Stimulated activated effector memory CD8-positive, alpha-beta T cell treated with anti-CD3 and anti-CD28 coated beads, Interleukin-12 subunit alpha, Interleukin-12 subunit beta, amount 100 ng/mL, for 72 hours (primary cell): ENCODE results near the gene SLC4A1.
"Not testable (repeated sequence)": the region's sequence is repeated elsewhere in the genome, so short reads cannot be mapped to it uniquely, and the experiment has no call there.

Experiments used
- ATAC-seq: fragments of 150-1000 bp; cut with Tn5 transposase; 2 replicates; pipeline ENCODE4 v1.10.0; 2021
- DNase-seq, 2 donors: peaks; one replicate each; pipeline ENCODE4 v3.0.0; 2021 to 2022; ENCODE audit warnings: low spot score in 2 of 2
- H3K27ac Mint-ChIP-seq: one replicate; pipeline ENCODE4 v1.8.0; 2022; ENCODE audit warnings: mild to moderate bottlenecking, mixed read lengths
- H3K36me3 Mint-ChIP-seq: one replicate; pipeline ENCODE4 v1.8.0; 2022; ENCODE audit warnings: mild to moderate bottlenecking, mixed read lengths
- H3K4me1 Mint-ChIP-seq: one replicate; pipeline ENCODE4 v1.8.0; 2022; ENCODE audit warnings: mixed read lengths
- H3K4me3 Mint-ChIP-seq: one replicate; pipeline ENCODE4 v1.8.0; 2022; ENCODE audit warnings: mild to moderate bottlenecking, mixed read lengths
- H3K9me3 Mint-ChIP-seq: one replicate; pipeline ENCODE4 v1.8.0; 2022; ENCODE audit warnings: mixed read lengths

SLC4A1 gene

DNA sequence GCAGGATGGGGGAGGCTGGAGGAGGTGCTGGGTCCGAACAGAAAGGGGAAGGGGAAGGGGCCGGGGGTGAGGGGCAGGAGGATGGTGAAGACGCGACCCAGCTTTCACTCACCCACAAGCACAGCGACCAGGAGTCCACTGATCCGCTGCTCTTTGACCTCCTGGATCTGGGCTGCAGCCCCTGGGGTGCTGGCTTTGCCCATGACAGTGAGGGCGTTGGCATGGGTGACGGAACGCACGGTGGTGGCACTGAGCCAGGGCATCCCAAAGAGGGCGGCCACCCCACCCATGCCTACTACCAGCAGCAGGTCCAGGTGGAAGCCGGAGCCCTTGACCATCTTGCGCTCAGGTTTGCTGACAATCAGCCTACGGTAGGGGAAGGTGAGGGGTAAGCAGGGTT is 14.9 kb downstream of the SLC4A1 start:
- no peak overlapping the region for H3K4me3 Mint-ChIP-seq
- H3K36me3 Mint-ChIP-seq = no peaks in the 10 kb centered on the region
- no peaks in the 10 kb centered on the region for H3K9me3 Mint-ChIP-seq
- peaks cover 2% of the 10 kb centered on the region for H3K4me1 Mint-ChIP-seq
- DNase-seq = no peak
- no peak overlapping the region for H3K27ac Mint-ChIP-seq
- no peak for ATAC-seq

DNA sequence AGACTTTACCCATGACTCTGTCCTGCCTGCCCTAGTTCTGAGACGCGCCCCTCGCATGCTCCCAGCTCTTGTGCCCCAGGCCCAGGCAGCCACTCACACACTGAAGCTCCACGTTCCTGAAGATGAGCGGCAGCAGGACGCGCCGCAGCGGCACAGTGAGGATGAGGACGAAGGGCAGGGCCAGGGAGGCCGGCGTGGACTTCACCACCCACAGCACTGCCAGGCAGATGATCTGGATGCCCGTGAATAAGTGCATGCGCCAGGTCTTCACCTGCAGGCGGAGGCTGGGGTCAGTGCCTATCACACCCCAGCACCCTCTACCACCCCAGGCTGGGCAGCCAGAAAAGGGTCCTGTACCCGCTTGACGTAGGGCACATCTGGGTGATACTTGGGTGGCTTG is 16.9 kb downstream of the SLC4A1 start:
- ATAC-seq (no peak), DNase-seq (no peak)
- peak overlapping the region; percentile 35 for H3K27ac Mint-ChIP-seq
- no peaks in the 10 kb centered on the region for H3K9me3 Mint-ChIP-seq
- H3K4me3 Mint-ChIP-seq = no peak overlapping the region
- peaks cover 21% of the 10 kb centered on the region for H3K4me1 Mint-ChIP-seq
- H3K36me3 Mint-ChIP-seq = peaks cover 8% of the 10 kb centered on the region

DNA sequence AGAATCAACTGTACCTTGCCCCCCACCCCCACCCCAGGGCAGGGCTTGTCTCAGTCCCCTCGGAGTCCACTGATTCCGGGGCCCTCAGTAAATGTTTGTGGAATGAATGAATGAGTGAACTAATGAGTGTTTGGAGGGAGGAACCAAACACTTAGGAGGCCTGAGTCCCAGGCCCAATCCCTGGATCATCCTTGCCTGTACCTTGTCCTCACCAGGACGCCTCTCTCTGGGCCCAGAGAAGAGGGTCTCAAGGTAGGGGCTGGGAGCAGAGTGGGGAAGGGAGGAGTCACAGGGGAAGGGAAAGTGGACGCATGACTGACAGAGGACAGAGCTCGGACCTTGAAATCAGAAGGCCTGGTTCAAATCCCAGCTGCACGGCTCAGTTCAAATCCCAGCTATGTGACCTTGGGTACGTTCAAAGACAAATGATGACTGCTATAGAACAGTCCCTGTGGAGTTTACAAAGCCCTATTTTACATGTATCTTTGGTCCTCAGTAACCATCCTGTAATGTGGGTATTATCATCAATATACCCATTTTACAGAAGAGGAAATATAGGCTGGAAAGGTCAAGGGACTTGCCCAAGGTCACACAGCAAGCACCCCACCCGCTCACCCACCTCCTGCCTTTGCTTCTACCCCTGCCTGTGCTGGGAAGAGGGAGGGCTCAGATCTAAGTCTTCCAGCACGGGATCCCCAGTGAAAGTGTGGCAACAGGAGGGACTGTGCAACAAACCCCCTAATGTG is 18.3 kb downstream of the SLC4A1 start:
- DNase-seq (no peak), ATAC-seq (no peak)
- Mint-ChIP-seq H3K4me3 (no peak overlapping the region), H3K9me3 (no peaks in the 10 kb centered on the region), H3K4me1 (peaks cover 29% of the 10 kb centered on the region), H3K27ac (peak overlapping the region; percentile 35), H3K36me3 (peaks cover 8% of the 10 kb centered on the region)

DNA sequence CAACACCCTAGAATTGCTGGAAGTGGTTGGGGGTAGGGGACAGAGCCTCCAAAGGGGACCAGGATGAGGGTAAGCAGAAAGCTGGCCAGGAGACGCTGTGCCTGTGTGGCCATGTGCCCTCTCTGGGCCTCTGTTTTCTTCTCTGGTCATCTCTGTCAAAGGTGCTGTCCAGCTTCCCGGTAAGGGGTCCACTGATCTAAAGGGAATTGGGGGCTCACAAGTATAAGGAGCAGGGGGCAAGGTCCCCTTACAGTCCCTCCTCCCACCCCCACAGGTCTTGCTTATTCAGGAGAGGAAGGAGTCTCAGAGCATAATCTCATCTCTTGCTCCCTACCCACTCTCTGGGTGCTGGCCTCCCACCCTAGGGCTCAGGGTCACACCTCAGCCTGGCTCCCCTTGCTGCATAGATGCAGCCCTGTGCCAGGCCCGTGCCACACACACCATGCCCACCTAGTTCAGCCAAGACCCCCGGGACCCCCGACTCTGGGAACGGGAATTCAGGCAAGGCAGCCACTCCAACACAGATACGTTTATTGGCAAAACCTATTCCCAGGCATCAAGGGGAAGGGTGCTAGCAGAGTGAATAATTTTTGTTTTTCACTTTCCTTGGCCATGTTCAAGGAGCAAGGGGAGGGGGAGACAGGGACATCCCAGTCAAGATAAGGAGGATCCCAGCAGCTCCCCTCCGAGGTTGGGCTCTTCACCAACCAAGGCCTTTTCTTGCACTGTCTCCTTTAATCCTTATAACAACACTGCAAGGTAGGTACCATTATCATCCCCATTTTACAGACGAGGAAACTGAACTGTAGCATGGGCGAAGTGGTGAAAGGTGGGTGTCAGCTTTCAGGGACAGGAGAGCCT is 19.8 kb downstream of the SLC4A1 start:
- Mint-ChIP-seq H3K4me1 (peaks cover 29% of the 10 kb centered on the region), H3K4me3 (no peak overlapping the region), H3K27ac (peak overlapping the region; percentile 89), H3K36me3 (peaks cover 8% of the 10 kb centered on the region), H3K9me3 (no peaks in the 10 kb centered on the region)
- no peak for DNase-seq
- ATAC-seq = no peak

- no peak for DNase-seq
- Mint-ChIP-seq H3K9me3 (no peaks in the 10 kb centered on the region), H3K27ac (peak overlapping the region; percentile 89), H3K4me1 (peaks cover 29% of the 10 kb centered on the region), H3K36me3 (peaks cover 8% of the 10 kb centered on the region), H3K4me3 (no peak overlapping the region)
- no peak for ATAC-seq
Measured at GRCh38 chr17:44247440-44247841, 20.5 kb downstream of the SLC4A1 start.

DNA sequence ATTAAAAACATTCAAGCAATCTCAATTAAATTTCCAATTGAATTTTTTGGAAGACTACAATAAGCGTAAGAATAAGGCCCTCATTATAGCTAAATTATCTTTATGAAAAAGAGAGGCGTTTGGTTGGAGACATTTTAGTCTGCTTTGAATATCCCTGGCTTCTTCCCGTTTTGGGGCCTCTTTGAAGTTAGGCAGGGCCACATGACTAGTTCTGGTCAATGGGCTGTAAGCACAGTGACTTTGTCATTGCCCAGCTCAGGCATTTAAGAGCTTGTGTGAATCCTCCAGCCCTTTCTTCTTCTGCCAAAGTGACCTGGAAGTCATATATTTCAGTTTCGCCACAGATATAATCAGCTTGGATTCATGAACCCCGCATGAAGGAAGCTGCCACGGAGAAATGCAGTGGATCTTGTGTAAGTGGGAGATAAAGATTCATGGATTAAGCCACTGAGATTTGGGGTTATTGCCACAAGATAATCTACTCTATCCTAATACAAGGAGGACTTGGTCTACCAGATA is 26.8 kb downstream of the SLC4A1 start:
- H3K27ac Mint-ChIP-seq = no peak overlapping the region
- H3K4me1 Mint-ChIP-seq = peaks cover 16% of the 10 kb centered on the region
- ATAC-seq (no peak), DNase-seq (no peak)
- H3K36me3 Mint-ChIP-seq = peaks cover 1% of the 10 kb centered on the region
- no peaks in the 10 kb centered on the region for H3K9me3 Mint-ChIP-seq
- no peak overlapping the region for H3K4me3 Mint-ChIP-seq

DNA sequence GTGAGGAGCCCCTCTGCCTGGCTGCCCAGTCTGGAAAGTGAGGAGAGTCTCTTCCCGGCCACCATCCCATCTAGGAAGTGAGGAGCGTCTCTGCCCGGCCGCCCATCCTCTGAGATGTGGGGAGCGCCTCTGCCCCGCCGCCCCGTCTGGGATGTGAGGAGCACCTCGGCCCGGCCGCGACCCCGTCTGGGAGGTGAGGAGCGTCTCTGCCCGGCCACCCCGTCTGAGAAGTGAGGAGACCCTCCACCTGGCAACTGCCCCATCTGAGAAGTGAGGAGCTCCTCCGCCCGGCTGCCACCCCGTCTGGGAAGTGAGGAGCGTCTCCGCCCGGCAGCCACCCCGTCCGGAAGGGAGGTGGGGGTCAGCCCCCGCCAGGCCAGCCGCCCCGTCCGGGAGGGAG is 30.0 kb downstream of the SLC4A1 start:
- not testable (repeated sequence) for H3K36me3 Mint-ChIP-seq, ATAC-seq, H3K4me3 Mint-ChIP-seq, H3K9me3 Mint-ChIP-seq, DNase-seq, H3K27ac Mint-ChIP-seq
- peaks cover 21% of the 10 kb centered on the region for H3K4me1 Mint-ChIP-seq

- ATAC-seq (peak; percentile 26), DNase-seq (no peak)
- Mint-ChIP-seq H3K36me3 (peaks cover 6% of the 10 kb centered on the region), H3K4me3 (no peak overlapping the region), H3K27ac (no peak overlapping the region), H3K9me3 (no peaks in the 10 kb centered on the region), H3K4me1 (peaks cover 21% of the 10 kb centered on the region)
Measured at GRCh38 chr17:44236444-44236991, 31.4 kb downstream of the SLC4A1 start.

DNA sequence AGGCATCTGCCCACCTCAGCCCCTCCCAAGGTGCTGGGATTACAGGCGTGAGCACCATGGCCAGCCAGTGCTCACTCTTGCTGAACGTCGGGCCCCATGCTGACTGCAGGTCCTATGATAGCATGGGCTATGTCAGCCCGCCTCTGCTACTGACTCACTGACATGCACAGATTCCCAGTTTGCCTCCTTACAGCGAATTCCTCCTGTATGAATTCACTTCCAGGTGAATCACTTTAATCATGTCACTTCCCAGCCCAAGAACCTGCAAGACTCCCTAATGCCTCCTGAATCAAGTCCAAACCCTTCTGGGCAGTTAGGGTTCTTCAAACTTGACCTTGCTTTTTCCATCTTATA is 32.4 kb downstream of the SLC4A1 start:
- peaks cover 6% of the 10 kb centered on the region for H3K36me3 Mint-ChIP-seq
- no peak overlapping the region for H3K4me3 Mint-ChIP-seq
- no peak overlapping the region for H3K27ac Mint-ChIP-seq
- ATAC-seq = no peak
- peaks cover 21% of the 10 kb centered on the region for H3K4me1 Mint-ChIP-seq
- no peak for DNase-seq
- no peaks in the 10 kb centered on the region for H3K9me3 Mint-ChIP-seq

- no peak for ATAC-seq
- no peak for DNase-seq
- Mint-ChIP-seq H3K36me3 (peaks cover 6% of the 10 kb centered on the region), H3K27ac (no peak overlapping the region), H3K9me3 (no peaks in the 10 kb centered on the region), H3K4me3 (no peak overlapping the region), H3K4me1 (peaks cover 21% of the 10 kb centered on the region)
Measured at GRCh38 chr17:44233582-44233981, 34.4 kb downstream of the SLC4A1 start.

DNA sequence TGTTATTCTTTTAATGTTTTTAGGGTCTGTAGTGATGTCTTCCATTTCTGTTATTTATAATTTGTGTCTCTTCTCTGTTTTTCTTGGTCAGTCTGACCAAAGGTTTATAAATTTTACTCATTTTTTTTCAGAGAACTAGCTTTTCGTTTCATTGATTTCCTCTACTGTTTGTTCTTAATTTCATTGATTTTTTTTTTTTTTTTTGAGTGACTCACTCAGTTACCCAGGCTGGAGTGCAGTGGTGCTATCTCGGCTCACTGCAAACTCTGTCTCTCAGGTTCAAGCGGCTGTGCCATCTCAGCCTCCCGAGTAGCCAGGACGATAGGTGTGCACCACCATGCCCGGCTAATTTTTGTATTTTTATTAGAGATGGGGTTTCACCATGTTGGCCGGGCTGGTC is 35.9 kb downstream of the SLC4A1 start:
- DNase-seq = no peak
- Mint-ChIP-seq H3K27ac (no peak overlapping the region), H3K36me3 (peaks cover 6% of the 10 kb centered on the region), H3K4me3 (no peak overlapping the region), H3K4me1 (peaks cover 21% of the 10 kb centered on the region), H3K9me3 (no peaks in the 10 kb centered on the region)
- no peak for ATAC-seq

- H3K4me1 Mint-ChIP-seq = peaks cover 5% of the 10 kb centered on the region
- H3K4me3 Mint-ChIP-seq = no peak overlapping the region
- no peak overlapping the region for H3K27ac Mint-ChIP-seq
- DNase-seq (no peak), ATAC-seq (no peak)
- H3K9me3 Mint-ChIP-seq = no peaks in the 10 kb centered on the region
- H3K36me3 Mint-ChIP-seq = no peaks in the 10 kb centered on the region
Measured at GRCh38 chr17:44230140-44230539, 37.8 kb downstream of the SLC4A1 start.

GRCh38 chr17:44229090-44229489 is 38.8 kb downstream of the SLC4A1 start:
- Mint-ChIP-seq H3K4me1 (no peaks in the 10 kb centered on the region), H3K9me3 (no peaks in the 10 kb centered on the region), H3K4me3 (no peak overlapping the region), H3K36me3 (no peaks in the 10 kb centered on the region), H3K27ac (no peak overlapping the region)
- no peak for DNase-seq
- ATAC-seq = no peak

DNA sequence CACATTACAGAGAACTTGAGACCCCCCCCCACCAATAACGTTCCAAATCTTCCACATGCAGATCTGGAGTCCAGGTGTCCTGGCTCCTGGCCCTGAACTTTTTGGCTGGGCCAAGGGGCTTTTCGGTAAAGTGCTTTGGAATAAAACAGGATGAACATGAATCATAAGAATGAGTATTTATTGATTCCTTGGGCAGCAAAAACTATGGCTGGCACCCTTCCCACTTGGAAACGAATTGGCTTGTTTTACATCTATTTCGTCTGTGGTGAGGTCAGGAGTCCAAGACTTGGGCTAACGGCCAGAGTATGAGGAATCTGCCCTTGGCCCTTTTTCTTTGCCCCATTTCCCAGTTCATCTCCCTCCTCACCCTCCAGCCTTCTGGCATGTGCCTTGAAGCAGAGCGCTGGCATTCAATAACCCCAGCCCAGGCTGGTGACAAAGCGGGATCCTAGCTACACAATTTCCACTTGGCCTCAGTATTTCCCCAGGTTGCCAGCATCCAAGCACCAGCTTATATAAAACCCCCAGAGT is 44.3 kb downstream of the SLC4A1 start:
- peaks cover 17% of the 10 kb centered on the region for H3K4me1 Mint-ChIP-seq
- H3K36me3 Mint-ChIP-seq = peaks cover 24% of the 10 kb centered on the region
- H3K27ac Mint-ChIP-seq = no peak overlapping the region
- ATAC-seq = no peak
- no peak overlapping the region for H3K4me3 Mint-ChIP-seq
- no peaks in the 10 kb centered on the region for H3K9me3 Mint-ChIP-seq
- DNase-seq = no peak

DNA sequence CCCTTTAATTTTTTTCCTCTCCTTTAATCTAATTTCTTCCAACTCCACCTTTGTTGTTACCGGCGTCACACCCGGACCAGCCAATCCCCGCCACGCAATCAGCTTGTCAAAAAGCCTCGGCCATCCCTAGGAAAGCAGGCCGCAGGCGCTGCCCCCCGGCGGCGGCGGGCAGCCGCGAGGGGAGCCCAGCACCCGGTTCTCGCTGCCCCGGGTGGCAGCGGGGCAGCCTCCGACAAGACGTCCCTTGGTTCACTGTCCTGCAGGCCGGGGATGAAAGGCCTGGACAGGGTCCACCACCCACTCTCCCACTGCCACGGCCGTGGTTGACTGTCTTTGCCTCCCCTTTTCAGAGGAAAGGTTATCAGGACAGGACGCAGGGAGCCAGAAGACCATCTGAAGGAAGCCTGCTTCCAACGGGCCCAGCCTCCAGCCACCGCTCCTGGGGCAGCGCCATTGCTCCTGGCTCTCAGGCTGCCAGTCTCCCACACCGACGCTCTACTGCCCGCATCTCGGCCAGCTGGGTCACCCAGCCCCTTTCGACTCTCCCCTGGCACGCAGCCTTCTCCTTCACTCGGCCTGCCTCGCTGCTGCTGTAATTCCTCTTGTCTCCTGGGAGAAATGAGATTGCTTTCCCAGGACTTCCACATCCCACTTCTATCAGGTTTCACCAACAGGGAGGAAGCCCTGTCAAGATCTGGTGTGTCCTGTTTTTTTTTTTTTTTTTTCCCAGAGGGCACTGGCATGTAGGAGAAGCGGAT is 45.6 kb downstream of the SLC4A1 start:
- peaks cover 37% of the 10 kb centered on the region for H3K36me3 Mint-ChIP-seq
- H3K27ac Mint-ChIP-seq = peak overlapping the region; percentile 96
- no peak for DNase-seq
- peaks cover 25% of the 10 kb centered on the region for H3K4me1 Mint-ChIP-seq
- ATAC-seq = no peak
- no peaks in the 10 kb centered on the region for H3K9me3 Mint-ChIP-seq
- peak overlapping the region; percentile 96 for H3K4me3 Mint-ChIP-seq
